Measurements from ENCODE around the gene ENKUR. TPM values are rescaled to one million over a fixed set of nuclear protein-coding genes. Genes with fewer than 3 reads are reported as not detected.

ENKUR gene
- total RNA-seq, 1 donor from 2014 or later: 6.5 TPM

DNA sequence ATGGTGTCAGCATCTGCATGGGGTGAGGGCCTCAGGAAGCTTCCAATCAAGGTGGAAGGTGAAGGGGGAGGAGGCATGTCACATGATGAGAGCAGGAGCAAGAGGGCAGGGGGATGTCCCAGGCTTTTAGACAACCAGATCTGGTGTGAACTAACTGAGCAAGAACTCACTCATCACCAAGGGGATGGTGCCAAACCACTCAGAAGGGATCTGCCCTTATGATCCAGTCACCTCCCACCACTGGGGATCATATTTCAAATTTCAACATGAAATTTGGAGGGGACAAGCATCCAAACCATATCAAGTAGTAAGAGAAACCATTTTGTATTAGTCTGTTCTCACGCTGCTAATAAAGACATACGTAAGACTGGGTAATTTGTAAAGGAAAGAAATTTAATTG is 34.0 kb upstream of the ENKUR start:
- no peaks in the 10 kb centered on the region for H3K27me3 ChIP-seq (ENCODE audit: low read depth)
- TF ChIP-seq, protein P1, sequence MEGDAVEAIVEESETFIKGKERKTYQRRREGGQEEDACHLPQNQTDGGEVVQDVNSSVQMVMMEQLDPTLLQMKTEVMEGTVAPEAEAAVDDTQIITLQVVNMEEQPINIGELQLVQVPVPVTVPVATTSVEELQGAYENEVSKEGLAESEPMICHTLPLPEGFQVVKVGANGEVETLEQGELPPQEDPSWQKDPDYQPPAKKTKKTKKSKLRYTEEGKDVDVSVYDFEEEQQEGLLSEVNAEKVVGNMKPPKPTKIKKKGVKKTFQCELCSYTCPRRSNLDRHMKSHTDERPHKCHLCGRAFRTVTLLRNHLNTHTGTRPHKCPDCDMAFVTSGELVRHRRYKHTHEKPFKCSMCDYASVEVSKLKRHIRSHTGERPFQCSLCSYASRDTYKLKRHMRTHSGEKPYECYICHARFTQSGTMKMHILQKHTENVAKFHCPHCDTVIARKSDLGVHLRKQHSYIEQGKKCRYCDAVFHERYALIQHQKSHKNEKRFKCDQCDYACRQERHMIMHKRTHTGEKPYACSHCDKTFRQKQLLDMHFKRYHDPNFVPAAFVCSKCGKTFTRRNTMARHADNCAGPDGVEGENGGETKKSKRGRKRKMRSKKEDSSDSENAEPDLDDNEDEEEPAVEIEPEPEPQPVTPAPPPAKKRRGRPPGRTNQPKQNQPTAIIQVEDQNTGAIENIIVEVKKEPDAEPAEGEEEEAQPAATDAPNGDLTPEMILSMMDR (IDR thresholded peaks at IDR 0.05): no peak
- H3K9me3 ChIP-seq: no peaks in the 10 kb centered on the region
- no peak for ATAC-seq
- H3K4me3 ChIP-seq: no peak overlapping the region
- no peak for DNase-seq
- no peak overlapping the region for H3K27ac ChIP-seq
- H3K36me3 ChIP-seq: no peaks in the 10 kb centered on the region
- intact Hi-C loops (cut with DNase I): no loop called here
- no peaks in the 10 kb centered on the region for H3K4me1 ChIP-seq

DNA sequence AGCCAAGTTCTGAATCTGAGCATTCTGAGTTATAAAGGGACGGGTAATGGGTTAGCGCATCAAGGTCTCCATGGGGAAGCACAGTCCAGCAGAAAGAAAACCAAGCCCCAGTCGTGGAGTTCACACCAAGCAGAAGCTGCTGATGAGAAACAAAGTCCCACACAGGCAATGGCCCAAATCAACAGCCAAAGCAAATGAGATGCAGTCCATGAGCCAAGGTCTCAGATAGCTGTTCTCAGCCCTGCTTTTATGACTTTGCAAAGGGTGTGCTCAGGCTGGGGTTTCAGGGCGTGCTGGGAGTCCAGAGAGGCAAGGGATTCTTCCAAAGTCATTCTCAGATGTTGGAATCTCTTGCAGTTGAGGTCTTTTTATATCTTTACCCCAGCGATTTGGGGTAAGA is 32.5 kb upstream of the ENKUR start:
- H3K9me3 ChIP-seq: no peaks in the 10 kb centered on the region
- ATAC-seq: no peak
- no peaks in the 10 kb centered on the region for H3K4me1 ChIP-seq
- H3K27me3 ChIP-seq (ENCODE audit: low read depth): no peaks in the 10 kb centered on the region
- H3K4me3 ChIP-seq: no peak overlapping the region
- DNase-seq: no peak
- H3K27ac ChIP-seq: no peak overlapping the region
- no peaks in the 10 kb centered on the region for H3K36me3 ChIP-seq
- intact Hi-C loops (cut with DNase I): no loop called here
- TF ChIP-seq, protein P1 (IDR thresholded peaks at IDR 0.05): no peak

DNA sequence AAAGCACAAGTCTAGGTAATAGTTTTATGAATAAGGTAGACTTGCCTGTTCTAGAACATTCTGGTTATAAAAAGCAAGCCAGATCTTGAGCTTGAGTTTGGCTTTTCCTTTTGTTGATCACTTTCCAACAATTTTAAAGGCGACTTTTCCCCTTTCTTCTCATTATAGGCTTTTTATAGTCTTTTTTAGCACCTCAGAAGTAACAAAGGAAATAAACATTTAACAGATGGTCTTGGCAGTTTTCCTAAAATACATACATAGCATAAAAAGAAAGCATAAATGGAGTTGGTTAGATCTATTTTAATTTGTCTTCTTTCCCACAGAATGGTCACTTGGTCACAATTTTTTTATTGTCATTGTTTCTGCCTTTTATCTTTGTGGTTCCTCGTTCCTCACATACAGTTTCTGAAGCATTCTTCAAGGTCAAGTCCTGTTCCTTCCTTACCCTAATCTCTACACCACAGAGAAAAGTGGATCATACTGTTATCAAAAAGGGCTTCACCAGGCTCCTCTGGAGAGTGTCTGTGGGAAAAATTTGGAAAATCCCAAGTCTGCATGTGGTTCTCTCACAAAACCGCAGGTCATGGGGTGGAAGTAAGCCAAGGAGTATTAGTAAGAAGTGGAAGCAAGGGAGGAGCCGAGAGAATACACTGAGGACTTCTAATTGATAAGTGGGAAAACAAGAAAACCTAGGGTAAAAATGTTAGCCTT is 31.8 kb upstream of the ENKUR start:
- intact Hi-C loops (cut with DNase I): no loop called here
- no peaks in the 10 kb centered on the region for H3K27me3 ChIP-seq (ENCODE audit: low read depth)
- TF ChIP-seq, protein P1 (IDR thresholded peaks at IDR 0.05): no peak
- no peak overlapping the region for H3K4me3 ChIP-seq
- no peak for ATAC-seq
- H3K4me1 ChIP-seq: no peaks in the 10 kb centered on the region
- no peaks in the 10 kb centered on the region for H3K36me3 ChIP-seq
- H3K9me3 ChIP-seq: no peaks in the 10 kb centered on the region
- DNase-seq: no peak
- no peak overlapping the region for H3K27ac ChIP-seq

DNA sequence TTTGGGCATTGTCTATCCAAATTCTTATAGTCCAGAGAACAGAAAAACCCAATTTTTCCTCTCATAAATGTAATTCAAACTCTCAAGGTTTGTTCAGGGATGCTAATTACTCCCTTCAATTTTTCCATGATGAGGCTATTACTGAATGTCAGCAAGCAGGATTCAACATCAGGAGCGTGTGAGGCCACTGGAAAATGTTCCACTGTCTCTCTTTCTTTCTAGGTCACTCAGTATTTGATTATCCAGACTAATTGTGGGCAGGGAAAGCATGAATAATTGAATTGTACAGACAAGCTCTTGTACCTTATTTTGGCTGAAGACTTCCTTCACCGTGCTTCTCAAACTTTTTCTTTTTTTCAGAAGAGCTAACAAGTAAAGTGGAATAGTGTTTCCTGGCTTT is 31.1 kb upstream of the ENKUR start:
- intact Hi-C loops (cut with DNase I): no loop called here
- TF ChIP-seq, protein P1 (IDR thresholded peaks at IDR 0.05): no peak
- H3K27me3 ChIP-seq (ENCODE audit: low read depth): no peaks in the 10 kb centered on the region
- DNase-seq: no peak
- H3K4me1 ChIP-seq: no peaks in the 10 kb centered on the region
- no peaks in the 10 kb centered on the region for H3K36me3 ChIP-seq
- no peaks in the 10 kb centered on the region for H3K9me3 ChIP-seq
- no peak overlapping the region for H3K27ac ChIP-seq
- ATAC-seq: no peak
- H3K4me3 ChIP-seq: no peak overlapping the region

DNA sequence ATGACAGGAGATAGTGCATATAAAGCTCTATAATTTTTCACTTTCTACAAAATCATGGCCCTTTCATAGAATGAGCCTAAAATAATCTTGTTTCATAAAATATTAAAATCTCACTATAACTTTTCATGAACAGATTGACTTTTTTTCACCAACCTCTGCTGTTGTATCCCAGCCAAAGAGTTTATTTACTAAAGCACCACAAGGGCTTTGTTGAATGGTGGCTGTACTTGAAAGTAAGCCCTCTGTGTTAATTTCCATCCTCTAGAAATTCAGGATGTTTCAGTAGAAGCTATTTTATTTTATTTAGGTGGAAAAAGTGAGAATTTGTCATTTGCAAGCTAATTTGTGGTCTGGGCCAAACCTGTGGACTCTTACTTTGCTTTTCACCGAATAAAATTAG is 30.7 kb upstream of the ENKUR start:
- DNase-seq (no peak), ATAC-seq (no peak)
- no peak overlapping the region for H3K27ac ChIP-seq
- H3K9me3 ChIP-seq: no peaks in the 10 kb centered on the region
- no peaks in the 10 kb centered on the region for H3K36me3 ChIP-seq
- intact Hi-C loops (cut with DNase I): no loop called here
- no peaks in the 10 kb centered on the region for H3K4me1 ChIP-seq
- H3K4me3 ChIP-seq: no peak overlapping the region
- TF ChIP-seq, protein P1 (IDR thresholded peaks at IDR 0.05): no peak
- no peaks in the 10 kb centered on the region for H3K27me3 ChIP-seq (ENCODE audit: low read depth)
